ENCODE data around the gene NISCH.

Gene NISCH

GRCh38 chr3:52455283-52456168 is at the start of gene NISCH:
Gene NISCH, plus strand, starts transcription at chr3:52455604. Its CDS starts 38 bp downstream, at chr3:52455642.
- DNase-seq (ENCODE audit: insufficient read length, low spot score) (peak; percentile 90), FAIRE-seq (peak; percentile 80)

GRCh38 chr3:52406231-52406661 is 49.2 kb upstream of the NISCH start:
- FAIRE-seq (no peak), DNase-seq (ENCODE audit: insufficient read length, low spot score) (no peak)

- FAIRE-seq (no peak), DNase-seq (ENCODE audit: insufficient read length, low spot score) (no peak)
Observed at GRCh38 chr3:52406791-52407510, 48.5 kb upstream of the NISCH start.

GRCh38 chr3:52407779-52408178 is 47.6 kb upstream of the NISCH start:
- DNase-seq (ENCODE audit: insufficient read length, low spot score) (no peak), FAIRE-seq (no peak)

GRCh38 chr3:52408466-52408865 is 46.9 kb upstream of the NISCH start:
- no peak for DNase-seq (ENCODE audit: insufficient read length, low spot score)

GRCh38 chr3:52415800-52416199 is 39.6 kb upstream of the NISCH start:
- no peak for FAIRE-seq

More at GRCh38 chr3:52408466-52408865, 46.9 kb upstream of the NISCH start:
- no peak for FAIRE-seq

GRCh38 chr3:52420388-52420787 is 35.0 kb upstream of the NISCH start:
- FAIRE-seq (no peak), DNase-seq (ENCODE audit: insufficient read length, low spot score) (no peak)

More at GRCh38 chr3:52415800-52416199, 39.6 kb upstream of the NISCH start:
- no peak for DNase-seq (ENCODE audit: insufficient read length, low spot score)

GRCh38 chr3:52422669-52423068 is 32.7 kb upstream of the NISCH start:
- DNase-seq (ENCODE audit: insufficient read length, low spot score) (no peak), FAIRE-seq (no peak)

GRCh38 chr3:52423173-52423572 is 32.2 kb upstream of the NISCH start:
- DNase-seq (ENCODE audit: insufficient read length, low spot score) (no peak), FAIRE-seq (no peak)

GRCh38 chr3:52428151-52429005 is 27.0 kb upstream of the NISCH start:
- peak; percentile 88 for FAIRE-seq
- DNase-seq (ENCODE audit: insufficient read length, low spot score), result no peak

- DNase-seq (ENCODE audit: insufficient read length, low spot score) (no peak), FAIRE-seq (no peak)
Observed at GRCh38 chr3:52429031-52429430, 26.4 kb upstream of the NISCH start.

- FAIRE-seq, result no peak
- DNase-seq (ENCODE audit: insufficient read length, low spot score), result no peak
Observed at GRCh38 chr3:52429779-52430415, 25.5 kb upstream of the NISCH start.

- FAIRE-seq (no peak), DNase-seq (ENCODE audit: insufficient read length, low spot score) (no peak)
Observed at GRCh38 chr3:52430416-52430810, 25.0 kb upstream of the NISCH start.

- no peak for FAIRE-seq
- no peak for DNase-seq (ENCODE audit: insufficient read length, low spot score)
Observed at GRCh38 chr3:52431459-52432223, 23.8 kb upstream of the NISCH start.

- DNase-seq (ENCODE audit: insufficient read length, low spot score) (no peak), FAIRE-seq (no peak)
Observed at GRCh38 chr3:52432225-52432624, 23.2 kb upstream of the NISCH start.

- FAIRE-seq, result no peak
- DNase-seq (ENCODE audit: insufficient read length, low spot score), result no peak
Observed at GRCh38 chr3:52432691-52433141, 22.7 kb upstream of the NISCH start.

GRCh38 chr3:52433328-52433995 is 21.9 kb upstream of the NISCH start:
- DNase-seq (ENCODE audit: insufficient read length, low spot score) (no peak), FAIRE-seq (no peak)

GRCh38 chr3:52433996-52434479 is 21.4 kb upstream of the NISCH start:
- FAIRE-seq, result no peak
- DNase-seq (ENCODE audit: insufficient read length, low spot score), result no peak

Measured in GM19239 (cell line).